Endothelial cell of umbilical vein (primary cell): ENCODE data around the gene NUSAP1. TPM values are rescaled to one million over a fixed set of nuclear protein-coding genes. Genes with fewer than 3 reads are reported as not detected.
A peak's percentile ranks its signal among the peaks of the same experiment; 100 is the strongest.

ENCODE experiments used
- BruUV-seq: library from RNA; stranded (reverse); fragments of 400-500 nt; replicated peaks from 2 replicates; lab custom pipeline; 2021; lab: Mats Ljungman, UMichigan
- CTCF ChIA-PET: fragments of 300-600, 350-600 bp; sonication (Branson Sonifier 250); formaldehyde crosslinking; loops from one replicate; lab custom pipeline; 2021; ENCODE audit warnings: antibody characterized with exemption, inconsistent platforms; lab: Charles Lee
- POLR2A ChIA-PET: fragments of 300-600, 350-600 bp; sonication (Branson Sonifier 250); formaldehyde crosslinking; loops from one replicate; lab custom pipeline; 2021; ENCODE audit warnings: antibody characterized with exemption, inconsistent platforms; lab: Charles Lee
- DNase-seq: peaks from one replicate; pipeline ENCODE4 v3.0.0-alpha.2; 2011; ENCODE audit warnings: low read depth, low spot score
- FAIRE-seq: peaks from 2 replicates; lab custom pipeline; 2011; peaks lifted over from hg19 to GRCh38; lab: Jason Lieb, UNC
- H2AFZ ChIP-seq: 2 replicates; pipeline ENCODE4 v1.6.0; 2012; ENCODE audit warnings: low read depth, low read length, control low read depth, inconsistent platforms
- H3K27ac ChIP-seq: 2 replicates; pipeline ENCODE4 v1.5.1; 2011; ENCODE audit warnings: low read depth, mild to moderate bottlenecking, control low read depth, low read length, moderate library complexity; ENCODE audit not compliant: insufficient read depth
- H3K27me3 ChIP-seq, 2 experiments: 2 replicates each; pipeline versions ENCODE4 v1.6.0 to v1.6.1; 2011; ENCODE audit warnings: low read length in 2 of 2, mixed read lengths in 1 of 2; ENCODE audit not compliant: control insufficient read depth in 2 of 2, insufficient read depth in 2 of 2
- H3K36me3 ChIP-seq, 2 experiments: 2 replicates in 1 of 2; 3 replicates in 1 of 2; pipeline ENCODE4 v1.5.1; 2011; ENCODE audit warnings: low read length in 2 of 2, mild to moderate bottlenecking in 1 of 2, moderate library complexity in 1 of 2; ENCODE audit not compliant: control insufficient read depth in 2 of 2, insufficient read depth in 2 of 2; ENCODE audit errors: extremely low read depth in 1 of 2
- H3K4me1 ChIP-seq: 3 replicates; pipeline ENCODE4 v1.5.1; 2011; ENCODE audit warnings: mild to moderate bottlenecking, low read length; ENCODE audit not compliant: control insufficient read depth, insufficient read depth; ENCODE audit errors: extremely low read depth
- H3K4me2 ChIP-seq: 2 replicates; pipeline ENCODE4 v1.6.1; 2011; ENCODE audit warnings: low read length, control low read depth, mixed read lengths; ENCODE audit not compliant: insufficient read depth
- H3K4me3 ChIP-seq, 3 experiments: fragments of 200-600 bp in 1 of 3; sonication (generic), shearing (Covaris generic) in 1 of 3; replicated peaks in 1 of 3; 2 replicates each; pipeline ENCODE4 v1.5.1; 2011 to 2016; ENCODE audit warnings: control low read depth in 3 of 3, low read length in 3 of 3, mild to moderate bottlenecking in 2 of 3, inconsistent platforms in 1 of 3, low read depth in 1 of 3, moderate library complexity in 1 of 3; ENCODE audit not compliant: insufficient read depth in 1 of 3
- H3K79me2 ChIP-seq: 2 replicates; pipeline ENCODE4 v1.6.0; 2012; ENCODE audit warnings: low read length, inconsistent platforms; ENCODE audit not compliant: control insufficient read depth, insufficient read depth
- H3K9ac ChIP-seq: replicated peaks from 2 replicates; pipeline ENCODE3; 2011; ENCODE audit warnings: low read length, control low read depth; ENCODE audit not compliant: insufficient read depth; ENCODE audit errors: extremely low read depth
- H3K9me1 ChIP-seq: replicated peaks from 3 replicates; pipeline ENCODE4 v1.6.0; 2011; ENCODE audit warnings: mild to moderate bottlenecking, low read length; ENCODE audit not compliant: control insufficient read depth, insufficient read depth; ENCODE audit errors: extremely low read depth
- H3K9me3 ChIP-seq: replicated peaks from 2 replicates; pipeline ENCODE4 v1.5.1; 2012; ENCODE audit warnings: low read length, inconsistent platforms; ENCODE audit not compliant: control insufficient read depth, insufficient read depth
- H4K20me1 ChIP-seq: replicated peaks from 2 replicates; pipeline ENCODE3; 2011; ENCODE audit warnings: mild to moderate bottlenecking, low read length; ENCODE audit not compliant: control insufficient read depth, insufficient read depth; ENCODE audit errors: extremely low read depth
- CTCF ChIP-seq, 2 donors: IDR thresholded peaks; 1 replicate in 1 of 2; 2 replicates in 1 of 2; pipeline ENCODE4 v1.5.1; 2011; ENCODE audit warnings: low read length in 2 of 2, mild to moderate bottlenecking in 2 of 2, moderate library complexity in 2 of 2, control low read depth in 1 of 2, inconsistent platforms in 1 of 2, low read depth in 1 of 2; ENCODE audit not compliant: insufficient read depth in 1 of 2; ENCODE audit errors: extremely low read depth in 1 of 2
- EZH2 ChIP-seq: IDR thresholded peaks from 2 replicates; pipeline ENCODE4 v1.6.1; 2012; ENCODE audit warnings: borderline replicate concordance, low read depth, mild to moderate bottlenecking, moderate library complexity, low read length, inconsistent platforms; ENCODE audit not compliant: severe bottlenecking
- FOS ChIP-seq: IDR thresholded peaks from 2 replicates; pipeline ENCODE4 v1.6.1; 2011; ENCODE audit warnings: mild to moderate bottlenecking, low read length, moderate library complexity, borderline replicate concordance; ENCODE audit not compliant: insufficient read depth
- GATA2 ChIP-seq: IDR thresholded peaks from 2 replicates; pipeline ENCODE4 v1.7.0; 2011; ENCODE audit warnings: low read depth, mild to moderate bottlenecking, moderate library complexity, mixed read lengths, low read length; ENCODE audit not compliant: insufficient read length, insufficient read depth
- JUN ChIP-seq: IDR thresholded peaks from 2 replicates; pipeline ENCODE4 v1.6.1; 2011; ENCODE audit warnings: borderline replicate concordance, low read depth; ENCODE audit not compliant: insufficient read length, insufficient read depth
- MAX ChIP-seq: IDR thresholded peaks from 2 replicates; pipeline ENCODE4 v1.6.1; 2011; ENCODE audit not compliant: insufficient read depth, insufficient read length
- MYC ChIP-seq: IDR thresholded peaks from one replicate; pipeline ENCODE4 v1.6.1; 2011; ENCODE audit warnings: mild to moderate bottlenecking, low read depth, low read length
- POLR2A ChIP-seq: IDR thresholded peaks from 2 replicates; pipeline ENCODE4 v1.6.1; 2012; ENCODE audit warnings: low read depth, mild to moderate bottlenecking, control low read depth, low read length
- POLR2AphosphoS5 ChIP-seq: IDR thresholded peaks from 2 replicates; pipeline ENCODE4 v1.6.1; 2012; ENCODE audit warnings: low read depth, mild to moderate bottlenecking, control low read depth, low read length, moderate library complexity; ENCODE audit not compliant: insufficient read depth
- dilution Hi-C: fragments of 300-500 bp; cut with MboI; formaldehyde crosslinking; loops from one replicate; pipeline ENCODE4 v1.15.0; 2019; ENCODE audit warnings: low sequenced_read_pairs; ENCODE audit not compliant: extremely low pct_ligation_motif_present
- intact Hi-C: fragments of 100-400 bp; cut with micrococcal nuclease; formaldehyde crosslinking; loops from one replicate; pipeline ENCODE4 v1.10.0; 2022
- polyA plus RNA-seq, 4 experiments: library from polyadenylated mRNA; depleted of rRNA in 3 of 4; stranded (reverse) in 3 of 4; unstranded in 1 of 4; fragments of >200 nt; gene quantifications; 2 replicates each; pipeline versions ENCODE4 v1.2.1 to v1.2.3, GENCODE V29; 2011 to 2012; ENCODE audit warnings: missing spikeins in 1 of 4
- total RNA-seq: library from RNA; stranded (reverse); gene quantifications from 2 replicates; pipeline ENCODE4 v1.2.3, GENCODE V29; 2021

NUSAP1 gene
- total and polyA plus RNA-seq, 2 donors (not counting 3 experiments of a cell fraction or from before 2014, with no cell fraction given): 43.0 to 109 TPM

GRCh38 chr15:41288464-41288863, 44.2 kb upstream of the NUSAP1 start:
- intact Hi-C loops (no loop called here), dilution Hi-C loops (no loop called here)
- peaks cover 51% of the 10 kb centered on the region for H3K79me2 ChIP-seq
- H2AFZ ChIP-seq: no peak overlapping the region
- peaks cover 10 to 21% of the 10 kb centered on the region in 2 experiments for H3K36me3 ChIP-seq
- POLR2A ChIA-PET: no interaction called here
- no peak overlapping the region for H3K4me2 ChIP-seq
- FAIRE-seq (no peak), DNase-seq (no peak)
- peaks cover 6% of the 10 kb centered on the region for H3K4me1 ChIP-seq
- TF ChIP-seq EZH2 (no peak), CTCF (IDR thresholded peaks at IDR 0.05; ENCODE audit: extremely low read depth in 1 of 2, insufficient read depth in 1 of 2, low read depth in 1 of 2, low read length in 2 of 2) (no peak), JUN (peak; percentile 3)
- CTCF ChIA-PET: interaction anchor here (2.0 kb wide), 1 partner anchor 44 kb away, joined by 7 read pairs; the partner anchor contains the start of genes NUSAP1 and OIP5
- H3K9me3 ChIP-seq: no peaks in the 10 kb centered on the region
- no peak overlapping the region for H3K4me3 ChIP-seq
- no TSS peak for BruUV-seq
- no peaks in the 10 kb centered on the region for H3K27me3 ChIP-seq
- no peaks in the 10 kb centered on the region for H4K20me1 ChIP-seq
- no peak overlapping the region for H3K9ac ChIP-seq
- no peaks in the 10 kb centered on the region for H3K9me1 ChIP-seq
- H3K27ac ChIP-seq: no peak overlapping the region

- BruUV-seq: no TSS peak
- peaks cover 46% of the 10 kb centered on the region for H3K79me2 ChIP-seq
- dilution Hi-C loops: no loop called here
- H3K4me3 ChIP-seq: no peak overlapping the region
- H3K9ac ChIP-seq: no peak overlapping the region
- no peak overlapping the region for H2AFZ ChIP-seq
- H3K9me3 ChIP-seq: no peaks in the 10 kb centered on the region
- FAIRE-seq (no peak), DNase-seq (no peak)
- peaks cover 12 to 21% of the 10 kb centered on the region in 2 experiments for H3K36me3 ChIP-seq
- no peaks in the 10 kb centered on the region for H3K27me3 ChIP-seq
- no peak for TF ChIP-seq MAX
- no peak for TF ChIP-seq GATA2
- no peak for TF ChIP-seq JUN
- TF ChIP-seq POLR2AphosphoS5: no peak
- no peak for TF ChIP-seq POLR2A
- TF ChIP-seq EZH2: no peak
- TF ChIP-seq CTCF (IDR thresholded peaks at IDR 0.05; ENCODE audit: extremely low read depth in 1 of 2, insufficient read depth in 1 of 2, low read depth in 1 of 2, low read length in 2 of 2): no peak
- TF ChIP-seq MYC: no peak
- TF ChIP-seq FOS: no peak
- H4K20me1 ChIP-seq: no peaks in the 10 kb centered on the region
- H3K4me2 ChIP-seq: no peak overlapping the region
- intact Hi-C loops: no loop called here
- ChIA-PET CTCF (no interaction called here), POLR2A (no interaction called here)
- no peak overlapping the region for H3K27ac ChIP-seq
- H3K9me1 ChIP-seq: no peaks in the 10 kb centered on the region
- peaks cover 6% of the 10 kb centered on the region for H3K4me1 ChIP-seq
Observed at GRCh38 chr15:41289953-41290352, 42.7 kb upstream of the NUSAP1 start.
